Neural progenitor cell (in vitro differentiated cells): ENCODE data around the gene SLC38A10. TPM values are rescaled to one million over a fixed set of nuclear protein-coding genes. Genes with fewer than 3 reads are reported as not detected.

Experiments used
- DNase-seq: peaks from one replicate; pipeline ENCODE4 v3.0.0-alpha.2; 2016; ENCODE audit warnings: low spot score
- H2AFZ ChIP-seq: fragments of 200-600 bp; sonication (generic); replicated peaks from 2 replicates; pipeline ENCODE4 v1.6.1; 2016; ENCODE audit warnings: antibody characterized with exemption
- H3F3A ChIP-seq: fragments of 200-600 bp; sonication (generic); 2 replicates; pipeline ENCODE4 v1.6.1; 2016; ENCODE audit warnings: antibody characterized with exemption, low read depth
- H3K27ac ChIP-seq: fragments of 200-600 bp; sonication (generic); 2 replicates; pipeline ENCODE4 v1.5.1; 2016; ENCODE audit warnings: mild to moderate bottlenecking
- H3K27me3 ChIP-seq: fragments of 200-600 bp; sonication (generic); 2 replicates; pipeline ENCODE4 v1.6.1; 2016; ENCODE audit warnings: mild to moderate bottlenecking, moderate library complexity
- H3K36me3 ChIP-seq: fragments of 200-600 bp; sonication (generic); 2 replicates; pipeline ENCODE4 v1.5.1; 2016
- H3K4me1 ChIP-seq: fragments of 200-600 bp; sonication (generic); 2 replicates; pipeline ENCODE4 v1.6.1; 2016; ENCODE audit warnings: mixed run types
- H3K4me2 ChIP-seq: fragments of 200-600 bp; sonication (generic); 2 replicates; pipeline ENCODE4 v1.6.1; 2016
- H3K4me3 ChIP-seq: fragments of 200-600 bp; sonication (generic); 2 replicates; pipeline ENCODE4 v1.5.1; 2016
- H3K79me2 ChIP-seq: fragments of 200-600 bp; sonication (generic); 2 replicates; pipeline ENCODE4 v1.6.1; 2016; ENCODE audit warnings: low read depth
- H3K9ac ChIP-seq: fragments of 200-600 bp; sonication (generic); 2 replicates; pipeline ENCODE4 v1.6.1; 2016
- H3K9me3 ChIP-seq: fragments of 200-600 bp; sonication (generic); 2 replicates; pipeline ENCODE4 v1.5.1; 2016; ENCODE audit warnings: low read depth
- H4K20me1 ChIP-seq: fragments of 200-600 bp; sonication (generic); 2 replicates; pipeline ENCODE4 v1.6.1; 2016; ENCODE audit warnings: low read depth
- H3K27ac Mint-ChIP-seq: 3 replicates; pipeline ENCODE4 v1.8.0; 2021; ENCODE audit warnings: mixed read lengths
- H3K27me3 Mint-ChIP-seq: 2 replicates; pipeline ENCODE4 v1.8.0; 2022; ENCODE audit warnings: low read depth, mild to moderate bottlenecking, inconsistent platforms, moderate library complexity, mixed read lengths; ENCODE audit not compliant: insufficient read depth
- H3K36me3 Mint-ChIP-seq: 3 replicates; pipeline ENCODE4 v1.8.0; 2021; ENCODE audit warnings: mixed read lengths
- H3K4me1 Mint-ChIP-seq: 3 replicates; pipeline ENCODE4 v1.8.0; 2021; ENCODE audit warnings: mixed read lengths
- H3K4me3 Mint-ChIP-seq: 3 replicates; pipeline ENCODE4 v1.8.0; 2021; ENCODE audit warnings: mild to moderate bottlenecking, moderate library complexity, mixed read lengths
- H3K9me3 Mint-ChIP-seq: 3 replicates; pipeline ENCODE4 v1.8.0; 2020; ENCODE audit warnings: mixed read lengths
- EZH2 ChIP-seq: fragments of 200-600 bp; sonication (generic); IDR thresholded peaks from 2 replicates; pipeline ENCODE4 v1.6.1; 2017; ENCODE audit warnings: antibody characterized with exemption, mild to moderate bottlenecking, moderate library complexity
- EZH2phosphoT487 ChIP-seq: fragments of 200-600 bp; sonication (generic); IDR thresholded peaks from 2 replicates; pipeline ENCODE4 v1.6.1; 2017; ENCODE audit warnings: antibody characterized with exemption
- total RNA-seq: library from RNA; depleted of rRNA; stranded (reverse); fragments of >200 nt; gene quantifications from 2 replicates; pipeline ENCODE4 v1.2.3, GENCODE V29; 2015; ENCODE audit warnings: low replicate concordance
- TF ChIP-seq, protein P1 (sequence below): fragments of 200-600 bp; sonication (generic); IDR thresholded peaks from 2 replicates; pipeline ENCODE4 v1.5.1; 2017; ENCODE audit warnings: antibody characterized with exemption, mild to moderate bottlenecking

The SLC38A10 gene
- total RNA-seq, 1 donor from 2014 or later = 8.3 TPM

DNA sequence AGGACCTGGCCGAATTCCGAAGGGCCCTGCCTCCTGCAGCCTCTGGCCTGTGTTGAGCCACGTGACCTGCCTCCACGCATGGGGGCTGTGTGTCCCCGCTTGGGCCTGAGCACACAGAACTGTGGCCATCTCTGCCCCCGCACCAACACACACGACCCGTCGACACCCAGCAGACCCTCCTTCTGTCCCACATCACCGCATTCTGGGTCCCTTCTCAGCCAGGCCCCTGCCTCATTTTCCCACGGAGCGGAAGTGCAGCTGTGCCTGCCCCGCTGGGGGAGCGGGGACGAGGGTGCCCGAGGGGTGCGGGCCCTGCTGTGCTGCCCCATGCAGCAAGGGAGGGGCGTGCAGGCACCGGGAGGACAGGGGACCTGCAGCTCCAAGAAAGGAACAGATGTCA, 37.6 kb downstream of the SLC38A10 start:
- Histone ChIP-seq H3K9ac (no peak overlapping the region), H3K79me2 (no peaks in the 10 kb centered on the region), H2AFZ (no peak overlapping the region), H3K27ac (no peak overlapping the region), H3K27me3 (no peaks in the 10 kb centered on the region), H4K20me1 (peaks cover 20% of the 10 kb centered on the region), H3K4me3 (no peak overlapping the region), H3K36me3 (no peaks in the 10 kb centered on the region), H3K9me3 (no peaks in the 10 kb centered on the region), H3K4me1 (peaks cover 5% of the 10 kb centered on the region), H3K4me2 (no peak overlapping the region), H3F3A (peaks cover 23% of the 10 kb centered on the region)
- Mint-ChIP-seq H3K27me3 (peaks cover 6% of the 10 kb centered on the region), H3K4me3 (no peak overlapping the region), H3K36me3 (peaks cover 9% of the 10 kb centered on the region), H3K27ac (no peak overlapping the region), H3K9me3 (no peaks in the 10 kb centered on the region), H3K4me1 (peaks cover 30% of the 10 kb centered on the region)
- DNase-seq = no peak
- TF ChIP-seq, protein P1, sequence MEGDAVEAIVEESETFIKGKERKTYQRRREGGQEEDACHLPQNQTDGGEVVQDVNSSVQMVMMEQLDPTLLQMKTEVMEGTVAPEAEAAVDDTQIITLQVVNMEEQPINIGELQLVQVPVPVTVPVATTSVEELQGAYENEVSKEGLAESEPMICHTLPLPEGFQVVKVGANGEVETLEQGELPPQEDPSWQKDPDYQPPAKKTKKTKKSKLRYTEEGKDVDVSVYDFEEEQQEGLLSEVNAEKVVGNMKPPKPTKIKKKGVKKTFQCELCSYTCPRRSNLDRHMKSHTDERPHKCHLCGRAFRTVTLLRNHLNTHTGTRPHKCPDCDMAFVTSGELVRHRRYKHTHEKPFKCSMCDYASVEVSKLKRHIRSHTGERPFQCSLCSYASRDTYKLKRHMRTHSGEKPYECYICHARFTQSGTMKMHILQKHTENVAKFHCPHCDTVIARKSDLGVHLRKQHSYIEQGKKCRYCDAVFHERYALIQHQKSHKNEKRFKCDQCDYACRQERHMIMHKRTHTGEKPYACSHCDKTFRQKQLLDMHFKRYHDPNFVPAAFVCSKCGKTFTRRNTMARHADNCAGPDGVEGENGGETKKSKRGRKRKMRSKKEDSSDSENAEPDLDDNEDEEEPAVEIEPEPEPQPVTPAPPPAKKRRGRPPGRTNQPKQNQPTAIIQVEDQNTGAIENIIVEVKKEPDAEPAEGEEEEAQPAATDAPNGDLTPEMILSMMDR = no peak
- no peak for TF ChIP-seq EZH2
- TF ChIP-seq EZH2phosphoT487 = no peak

DNA sequence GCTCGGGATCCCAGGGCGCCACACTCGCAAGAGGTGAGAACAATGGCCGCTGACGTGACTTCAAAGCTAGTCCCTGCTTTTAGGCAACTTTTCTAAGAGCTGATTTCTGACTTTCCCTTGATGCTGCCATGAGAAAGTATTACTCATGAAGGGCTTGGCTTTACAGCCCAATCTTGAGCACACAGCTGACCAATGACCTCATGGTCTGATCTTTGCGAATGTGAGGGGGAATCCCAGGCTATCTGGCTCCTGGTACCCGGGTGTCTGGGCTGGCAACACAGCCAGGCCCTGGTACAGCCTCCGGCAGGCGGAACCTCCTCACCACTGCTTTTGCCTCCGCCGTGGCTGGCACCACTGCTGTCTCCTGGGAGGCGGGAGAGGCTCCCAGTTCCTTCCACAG, 38.5 kb downstream of the SLC38A10 start:
- TF ChIP-seq, protein P1 = no peak
- TF ChIP-seq EZH2phosphoT487 (no peak), EZH2 (no peak)
- H3K27ac ChIP-seq = no peak overlapping the region
- H2AFZ ChIP-seq = no peak overlapping the region
- Mint-ChIP-seq H3K36me3 (peaks cover 6% of the 10 kb centered on the region), H3K9me3 (no peaks in the 10 kb centered on the region), H3K4me3 (no peak overlapping the region), H3K4me1 (peaks cover 36% of the 10 kb centered on the region), H3K27ac (no peak overlapping the region), H3K27me3 (peaks cover 6% of the 10 kb centered on the region)
- no peaks in the 10 kb centered on the region for H3K27me3 ChIP-seq
- peaks cover 28% of the 10 kb centered on the region for H4K20me1 ChIP-seq
- H3K9me3 ChIP-seq = no peaks in the 10 kb centered on the region
- DNase-seq = no peak
- H3F3A ChIP-seq = peaks cover 23% of the 10 kb centered on the region
- peaks cover 5% of the 10 kb centered on the region for H3K4me1 ChIP-seq
- H3K4me2 ChIP-seq = no peak overlapping the region
- H3K9ac ChIP-seq = no peak overlapping the region
- no peaks in the 10 kb centered on the region for H3K79me2 ChIP-seq
- no peak overlapping the region for H3K4me3 ChIP-seq
- H3K36me3 ChIP-seq = no peaks in the 10 kb centered on the region

DNA sequence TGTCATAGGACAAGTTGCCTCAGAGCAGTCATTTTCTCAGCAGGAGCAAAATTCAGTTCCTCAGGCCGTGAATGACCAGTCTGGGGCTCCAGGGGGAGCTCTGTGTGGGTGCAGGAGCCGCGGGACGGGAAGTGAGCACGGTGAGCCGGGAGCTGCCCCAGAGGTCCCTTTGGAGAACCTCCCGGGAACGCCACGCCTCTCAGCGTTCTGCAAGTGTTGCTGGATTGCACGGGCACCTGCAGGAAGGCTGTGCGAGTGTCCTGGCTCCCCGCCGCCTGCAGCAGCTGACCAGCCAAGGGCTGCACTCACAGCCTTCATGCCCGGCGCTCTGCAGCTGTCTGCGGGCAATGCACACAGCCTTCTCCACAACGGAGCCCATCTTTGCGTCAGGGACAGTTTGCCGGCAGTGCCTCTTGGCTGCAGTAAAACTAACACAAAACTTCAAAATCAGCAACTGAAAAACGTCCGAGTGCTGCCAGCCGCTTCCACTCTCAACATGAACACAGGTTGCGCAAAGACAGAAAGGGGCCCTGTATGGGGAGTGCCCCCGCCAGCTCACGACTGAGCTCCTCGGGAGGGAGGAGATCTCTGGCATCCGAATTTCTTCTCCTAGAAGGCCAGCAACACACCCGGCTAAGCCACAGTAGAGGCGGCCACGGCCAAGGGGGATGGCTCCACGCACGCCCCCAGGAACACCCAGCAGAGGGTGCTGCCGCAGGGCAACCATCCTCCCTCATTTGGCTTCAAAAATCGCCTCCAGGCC, 40.0 kb downstream of the SLC38A10 start:
- peaks cover 28% of the 10 kb centered on the region for H4K20me1 ChIP-seq
- no peak overlapping the region for H3K4me3 ChIP-seq
- H3K36me3 ChIP-seq = no peaks in the 10 kb centered on the region
- Mint-ChIP-seq H3K27me3 (peaks cover 6% of the 10 kb centered on the region), H3K36me3 (peaks cover 6% of the 10 kb centered on the region), H3K4me1 (peaks cover 38% of the 10 kb centered on the region), H3K4me3 (peak overlapping the region; percentile 57), H3K27ac (no peak overlapping the region), H3K9me3 (no peaks in the 10 kb centered on the region)
- H2AFZ ChIP-seq = no peak overlapping the region
- H3K79me2 ChIP-seq = no peaks in the 10 kb centered on the region
- no peak overlapping the region for H3K27ac ChIP-seq
- peaks cover 23% of the 10 kb centered on the region for H3F3A ChIP-seq
- H3K9ac ChIP-seq = no peak overlapping the region
- no peaks in the 10 kb centered on the region for H3K27me3 ChIP-seq
- peak; percentile 76 for DNase-seq
- TF ChIP-seq, protein P1 = peak; percentile 56
- TF ChIP-seq EZH2 = no peak
- no peak for TF ChIP-seq EZH2phosphoT487
- no peak overlapping the region for H3K4me2 ChIP-seq
- no peaks in the 10 kb centered on the region for H3K9me3 ChIP-seq
- peaks cover 5% of the 10 kb centered on the region for H3K4me1 ChIP-seq
